Measurements from ENCODE around the gene MAP3K15.
"Not testable (repeated sequence)": the region's sequence is repeated elsewhere in the genome, so short reads cannot be mapped to it uniquely, and the experiment has no call there.

GRCh38 chrX:19511796-19512195, 3.5 kb downstream of the MAP3K15 start:
- not testable (repeated sequence) for TF ChIP-seq CTCF (conservative IDR thresholded peaks at IDR 0.05; ENCODE audit: low read depth, low read length); EZH2 (IDR thresholded peaks at IDR 0.05; ENCODE audit: low read length, unreplicated experiment); EZH2phosphoT487 (IDR thresholded peaks at IDR 0.05; ENCODE audit: borderline replicate concordance, low read length)
